HEK293T (cell line): ENCODE measurements around the gene ATPAF2.

Experiments
- CTCF ChIA-PET: fragments of 350-600 bp; formaldehyde crosslinking; extraction: SDS; loops from one replicate; lab custom pipeline; 2021; ENCODE audit warnings: antibody characterized with exemption, inconsistent platforms; lab: Yijun Ruan, JAX
- POLR2A ChIA-PET: fragments of 350-600 bp; formaldehyde crosslinking; extraction: SDS; loops from one replicate; lab custom pipeline; 2020; ENCODE audit warnings: antibody characterized with exemption, inconsistent platforms; lab: Yijun Ruan, JAX
- DNase-seq: peaks from one replicate; pipeline ENCODE4 v3.0.0; 2012; ENCODE audit warnings: mixed read lengths; ENCODE audit errors: extremely low spot score
- ARNT ChIP-seq: fragments of 450-650 bp; IDR thresholded peaks from 2 replicates; pipeline ENCODE4 v1.6.1; 2017; ENCODE audit warnings: mild to moderate bottlenecking
- BHLHE40 ChIP-seq: fragments of 450-650 bp; IDR thresholded peaks from 2 replicates; pipeline ENCODE4 v1.6.1; 2016; ENCODE audit warnings: mild to moderate bottlenecking, moderate library complexity, borderline replicate concordance
- CTBP1 ChIP-seq: fragments of 450-650 bp; IDR thresholded peaks from 2 replicates; pipeline ENCODE4 v1.6.1; 2016; ENCODE audit warnings: borderline replicate concordance
- ELF4 ChIP-seq: fragments of 450-650 bp; IDR thresholded peaks from 2 replicates; pipeline ENCODE4 v1.6.1; 2017; ENCODE audit warnings: antibody characterized with exemption
- FOXA1 ChIP-seq: fragments of 450-650 bp; IDR thresholded peaks from 2 replicates; pipeline ENCODE4 v1.6.1; 2016; ENCODE audit warnings: mild to moderate bottlenecking
- FOXK2 ChIP-seq: fragments of 450-650 bp; IDR thresholded peaks from 2 replicates; pipeline ENCODE4 v1.6.1; 2016; ENCODE audit warnings: mild to moderate bottlenecking
- FOXM1 ChIP-seq: fragments of 450-650 bp; IDR thresholded peaks from 2 replicates; pipeline ENCODE4 v1.6.1; 2017; ENCODE audit warnings: mild to moderate bottlenecking, borderline replicate concordance
- HDGF ChIP-seq: fragments of 450-650 bp; IDR thresholded peaks from 2 replicates; pipeline ENCODE4 v1.6.1; 2017; ENCODE audit warnings: antibody characterized with exemption, borderline replicate concordance
- L3MBTL2 ChIP-seq: fragments of 450-650 bp; conservative IDR thresholded peaks from 2 replicates; pipeline ENCODE4 v1.6.1; 2016; ENCODE audit warnings: mild to moderate bottlenecking
- LEF1 ChIP-seq: fragments of 450-650 bp; IDR thresholded peaks from 2 replicates; pipeline ENCODE4 v1.6.1; 2017; ENCODE audit warnings: mild to moderate bottlenecking, borderline replicate concordance
- NFRKB ChIP-seq: fragments of 450-650 bp; IDR thresholded peaks from 2 replicates; pipeline ENCODE4 v1.6.1; 2016; ENCODE audit warnings: mild to moderate bottlenecking, moderate library complexity
- SP1 ChIP-seq: fragments of 450-650 bp; IDR thresholded peaks from 2 replicates; pipeline ENCODE4 v1.6.1; 2017
- SUZ12 ChIP-seq: fragments of 450-650 bp; IDR thresholded peaks from 2 replicates; pipeline ENCODE4 v1.6.1; 2016; ENCODE audit warnings: mild to moderate bottlenecking
- TARDBP ChIP-seq: fragments of 450-650 bp; IDR thresholded peaks from 2 replicates; pipeline ENCODE4 v1.6.1; 2016
- ZNF384 ChIP-seq: fragments of 450-650 bp; IDR thresholded peaks from 2 replicates; pipeline ENCODE4 v1.6.1; 2016
- TF ChIP-seq, protein P1 (sequence below): fragments of 450-650 bp; IDR thresholded peaks from 2 replicates; pipeline ENCODE4 v1.6.1; 2016

The ATPAF2 gene

DNA sequence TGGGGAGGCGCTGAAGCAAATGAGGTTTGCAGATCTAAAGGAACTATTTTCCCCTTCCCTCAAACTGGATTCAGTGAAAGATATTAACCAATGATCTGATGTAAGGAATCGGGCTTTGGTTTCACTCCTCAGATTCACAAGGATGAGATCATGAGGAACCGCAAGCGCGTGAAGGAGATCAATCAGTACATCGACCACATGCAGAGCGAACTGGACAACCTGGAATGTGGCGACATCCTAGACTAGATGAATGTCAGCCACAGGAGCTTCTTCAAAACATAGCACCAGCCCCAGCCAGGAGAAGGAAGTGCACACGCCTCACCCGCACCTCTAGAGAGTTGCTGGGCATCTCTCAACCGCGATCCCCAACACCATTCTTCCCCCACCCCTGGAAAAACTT, 22.5 kb downstream of the ATPAF2 start:
- CTCF ChIA-PET = interaction anchor here (0.6 kb wide), 1 partner anchor 10 kb away, joined by 4 read pairs; no protein-coding TSS in a partner anchor
- TF ChIP-seq FOXA1 (no peak), SP1 (no peak), HDGF (no peak), SUZ12 (no peak)
- POLR2A ChIA-PET = no interaction called here
- DNase-seq = no peak

DNA sequence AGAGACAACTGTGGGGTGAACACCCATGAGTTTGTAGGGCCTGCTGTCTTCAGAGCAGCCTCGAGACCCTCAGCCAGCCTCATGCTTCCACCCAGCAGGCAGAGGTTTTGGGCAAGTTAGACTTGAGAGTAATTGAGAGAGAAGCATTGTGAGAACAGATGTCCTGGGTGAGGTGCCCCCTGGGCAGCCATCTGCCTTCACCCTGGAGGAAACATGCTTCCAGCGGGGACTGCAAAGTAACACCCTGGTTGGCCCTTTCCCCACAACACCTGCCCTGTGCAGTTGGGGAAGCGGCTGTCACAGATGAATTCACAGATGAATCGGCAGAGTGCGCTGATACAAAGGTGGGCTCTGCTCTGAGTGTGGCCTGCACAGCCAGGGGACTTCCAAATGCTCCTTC, 23.4 kb downstream of the ATPAF2 start:
- no peak for DNase-seq
- CTCF ChIA-PET = interaction anchor here (0.6 kb wide), 2 partner anchors 14 to 36 kb away, joined by 4 to 5 read pairs; no protein-coding TSS in a partner anchor
- POLR2A ChIA-PET = no interaction called here
- TF ChIP-seq SP1 (no peak), L3MBTL2 (no peak), HDGF (no peak), LEF1 (no peak), FOXA1 (no peak), ZNF384 (no peak), SUZ12 (no peak), ELF4 (no peak), BHLHE40 (no peak), NFRKB (no peak), FOXM1 (no peak), TARDBP (no peak), ARNT (no peak), CTBP1 (no peak)
- TF ChIP-seq, protein P1, sequence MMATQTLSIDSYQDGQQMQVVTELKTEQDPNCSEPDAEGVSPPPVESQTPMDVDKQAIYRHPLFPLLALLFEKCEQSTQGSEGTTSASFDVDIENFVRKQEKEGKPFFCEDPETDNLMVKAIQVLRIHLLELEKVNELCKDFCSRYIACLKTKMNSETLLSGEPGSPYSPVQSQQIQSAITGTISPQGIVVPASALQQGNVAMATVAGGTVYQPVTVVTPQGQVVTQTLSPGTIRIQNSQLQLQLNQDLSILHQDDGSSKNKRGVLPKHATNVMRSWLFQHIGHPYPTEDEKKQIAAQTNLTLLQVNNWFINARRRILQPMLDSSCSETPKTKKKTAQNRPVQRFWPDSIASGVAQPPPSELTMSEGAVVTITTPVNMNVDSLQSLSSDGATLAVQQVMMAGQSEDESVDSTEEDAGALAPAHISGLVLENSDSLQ = no peak

DNA sequence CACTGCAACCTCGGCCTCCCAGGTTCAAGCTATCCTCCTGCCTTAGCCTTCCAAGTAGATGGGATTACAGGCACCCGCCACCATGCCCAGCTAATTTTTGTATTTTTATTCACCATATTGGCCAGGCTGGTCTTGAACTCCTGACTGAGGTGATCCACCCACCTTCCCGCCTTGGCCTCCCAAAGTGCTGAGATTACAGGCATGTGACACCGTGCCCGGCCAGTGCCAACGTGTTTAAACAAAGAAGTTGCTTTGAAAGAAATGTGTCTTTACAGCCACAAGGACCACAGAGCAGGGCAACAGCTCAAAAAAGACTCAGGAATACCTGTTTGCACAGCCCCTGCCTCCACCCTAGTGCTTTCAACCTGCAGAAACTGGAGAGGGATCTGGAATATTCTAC, 25.0 kb downstream of the ATPAF2 start:
- DNase-seq = no peak
- TF ChIP-seq ZNF384 = no peak
- no peak for TF ChIP-seq FOXA1
- TF ChIP-seq ELF4 = no peak
- no peak for TF ChIP-seq TARDBP
- no peak for TF ChIP-seq SP1
- TF ChIP-seq, protein P1 = no peak
- TF ChIP-seq FOXM1 = no peak
- TF ChIP-seq NFRKB = no peak
- TF ChIP-seq CTBP1 = no peak
- no peak for TF ChIP-seq ARNT
- POLR2A ChIA-PET = interaction anchor here (1.5 kb wide), 1 partner anchor 22 kb away, joined by 3 read pairs; no protein-coding TSS in a partner anchor
- CTCF ChIA-PET = interaction anchor here (1.9 kb wide), 1 partner anchor 10 kb away, joined by 6 read pairs; no protein-coding TSS in a partner anchor

DNA sequence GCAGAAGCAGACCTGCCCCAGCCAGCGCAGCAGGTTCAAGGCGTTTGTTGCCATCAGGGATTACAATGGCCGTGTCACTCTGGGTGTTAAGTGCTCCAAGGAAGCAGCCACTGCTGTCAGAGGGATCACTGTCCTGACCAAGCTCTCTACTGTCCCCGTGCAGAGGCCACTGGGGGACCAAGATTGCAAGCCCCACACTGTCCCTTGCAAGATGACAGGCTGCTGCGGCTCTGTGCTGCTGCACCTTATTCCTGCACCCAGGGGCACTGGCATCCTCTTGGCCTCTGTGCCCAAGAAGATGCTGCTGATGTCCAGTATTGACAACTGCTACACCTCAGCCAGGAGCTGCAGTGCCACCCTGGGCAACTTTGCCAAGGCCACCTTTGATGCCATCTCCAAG, 27.7 kb downstream of the ATPAF2 start:
- no peak for DNase-seq
- ChIA-PET POLR2A (no interaction called here), CTCF (no interaction called here)
- TF ChIP-seq ARNT (no peak), CTBP1 (no peak), FOXK2 (no peak), ELF4 (no peak), L3MBTL2 (no peak), LEF1 (no peak), TARDBP (no peak), NFRKB (no peak), BHLHE40 (no peak), FOXM1 (no peak), HDGF (no peak), SUZ12 (no peak)
- TF ChIP-seq, protein P1 = no peak

DNA sequence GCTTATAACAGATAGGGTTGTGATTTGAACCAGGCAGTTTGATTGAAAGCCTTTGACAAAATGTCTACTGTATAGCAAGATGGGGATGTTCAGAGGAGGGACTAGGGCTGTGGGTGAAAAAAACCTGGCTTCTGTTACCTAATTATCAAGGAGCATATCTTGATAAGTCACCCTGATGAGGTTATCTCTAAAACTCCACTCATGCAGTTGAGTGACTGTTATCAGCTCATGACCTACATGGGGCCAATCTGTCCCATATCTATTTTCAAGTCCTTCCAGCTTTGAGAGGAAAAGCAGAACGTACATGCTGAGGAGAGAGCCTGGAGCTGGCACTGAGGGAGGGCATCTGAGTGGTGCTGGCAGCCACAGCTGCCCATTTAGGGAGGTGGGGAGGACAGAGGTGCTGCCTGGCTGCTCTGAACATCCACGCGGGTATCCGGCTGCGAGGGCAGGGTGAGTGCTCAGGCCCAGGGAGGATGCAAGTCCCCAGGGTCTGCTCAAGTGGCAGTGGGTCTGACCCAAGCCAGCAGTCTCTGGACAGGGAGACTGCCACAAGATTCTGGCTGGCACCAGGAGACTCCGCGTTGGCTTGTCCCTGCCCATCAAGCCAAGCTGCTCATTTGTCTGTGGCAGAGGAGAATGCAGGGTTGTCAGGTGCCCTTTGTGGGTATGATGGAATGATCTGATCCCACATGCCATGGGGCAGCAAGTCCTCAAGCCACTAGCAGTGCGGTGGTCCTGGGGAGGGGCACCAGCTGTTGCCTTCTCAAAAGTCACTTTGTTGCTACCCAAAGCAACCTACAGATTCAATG, 29.2 kb downstream of the ATPAF2 start:
- ChIA-PET CTCF (no interaction called here), POLR2A (no interaction called here)
- DNase-seq = no peak
- TF ChIP-seq L3MBTL2 (no peak), FOXK2 (no peak), HDGF (no peak), CTBP1 (no peak), TARDBP (no peak), ELF4 (no peak), ARNT (no peak), FOXA1 (no peak), SP1 (no peak), ZNF384 (no peak), NFRKB (no peak), BHLHE40 (no peak), LEF1 (no peak), SUZ12 (no peak)
- TF ChIP-seq, protein P1 = no peak
